HG02981 (cell line): ENCODE measurements around the gene WWOX.

Experiments
- ATAC-seq: cut with Tn5 transposase; IDR thresholded peaks from one replicate; pipeline ENCODE4 v1.9.1; 2021; ENCODE audit warnings: mild to moderate bottlenecking, moderate library complexity; ENCODE audit not compliant: unreplicated experiment

WWOX gene

GRCh38 chr16:79066561-79066960 is 967.1 kb downstream of the WWOX start:
- no peak for ATAC-seq

- ATAC-seq = no peak
These were observed 968.1 kb downstream of the WWOX start for GRCh38 chr16:79067600-79067999.

DNA sequence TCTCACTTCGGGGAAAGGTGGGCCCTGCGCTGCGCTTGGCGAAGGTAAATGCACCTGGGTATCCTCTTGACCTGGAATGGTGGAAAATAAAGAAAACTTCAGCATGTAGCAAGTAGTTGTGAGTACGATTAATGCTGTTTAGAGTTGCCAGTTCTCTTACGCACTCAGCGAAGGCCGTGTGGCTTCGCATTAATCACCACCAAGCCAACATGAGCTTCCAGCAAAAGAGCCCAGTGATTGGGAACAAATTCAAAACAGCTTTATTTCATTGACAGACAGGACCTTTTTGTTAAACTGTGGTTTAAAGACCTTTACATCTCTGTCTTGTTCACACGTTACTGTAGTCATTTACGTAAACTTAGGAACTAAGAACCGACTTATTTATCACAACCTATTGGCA is 969.7 kb downstream of the WWOX start:
- ATAC-seq = no peak

- no peak for ATAC-seq
These were observed 970.2 kb downstream of the WWOX start for GRCh38 chr16:79069633-79070032.

DNA sequence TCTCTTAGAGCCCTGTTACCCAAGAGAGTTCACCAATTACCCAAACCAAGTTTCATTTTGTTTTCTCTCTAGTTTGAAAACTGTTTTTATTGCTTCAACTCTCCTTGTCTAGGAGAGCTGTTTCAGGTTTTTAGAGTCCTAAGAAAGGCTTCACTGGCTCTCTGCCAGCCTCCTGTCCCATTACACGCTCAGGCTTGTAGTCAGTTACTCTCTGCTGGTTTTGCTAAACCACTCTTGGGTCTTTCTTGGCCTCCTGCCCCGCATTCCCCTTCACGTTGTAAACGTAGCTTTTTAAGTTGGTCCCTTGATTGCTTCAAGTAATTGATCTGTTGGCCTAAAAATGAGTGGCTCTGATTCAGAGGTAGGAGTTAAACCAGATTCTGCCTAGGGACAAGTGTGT is 972.0 kb downstream of the WWOX start:
- ATAC-seq = no peak

DNA sequence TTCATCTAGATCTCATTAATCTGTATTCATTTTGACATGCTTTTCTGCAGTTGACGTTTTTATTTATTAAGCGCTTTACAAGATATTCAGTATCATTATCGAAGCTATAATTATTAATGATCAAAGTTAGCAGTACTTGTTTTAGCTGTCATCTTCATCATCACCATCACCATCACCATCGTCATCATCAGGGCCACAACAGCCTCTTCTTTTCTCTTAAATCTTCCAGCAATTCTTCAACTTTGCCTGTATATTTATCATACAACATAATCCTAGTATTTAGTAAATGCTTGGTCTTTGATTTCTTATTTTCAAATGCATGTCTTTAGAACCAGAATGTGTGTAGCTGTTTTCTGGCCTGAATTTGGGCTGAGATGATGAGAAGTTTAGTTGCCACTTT is 973.1 kb downstream of the WWOX start:
- ATAC-seq = no peak

- no peak for ATAC-seq
These were observed 974.1 kb downstream of the WWOX start for GRCh38 chr16:79073566-79073965.

DNA sequence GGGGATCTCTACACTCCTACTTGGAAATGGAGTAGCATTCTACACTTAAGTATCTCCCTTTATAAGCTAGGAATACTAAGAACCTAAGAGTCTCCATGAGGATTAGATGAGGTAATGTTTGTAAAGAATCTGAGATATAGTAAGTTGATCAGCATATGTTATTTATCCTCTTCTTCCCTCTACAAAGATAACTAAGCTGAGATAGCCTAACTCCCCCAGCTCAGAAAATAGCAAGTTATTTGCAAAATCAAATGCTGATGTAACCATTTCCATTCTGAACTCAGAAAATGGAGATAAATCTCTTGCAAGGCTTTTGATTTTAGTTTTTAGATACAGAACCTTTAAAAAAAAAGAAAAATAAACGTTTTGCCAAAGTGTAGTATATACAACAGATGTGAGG is 975.1 kb downstream of the WWOX start:
- ATAC-seq = no peak

DNA sequence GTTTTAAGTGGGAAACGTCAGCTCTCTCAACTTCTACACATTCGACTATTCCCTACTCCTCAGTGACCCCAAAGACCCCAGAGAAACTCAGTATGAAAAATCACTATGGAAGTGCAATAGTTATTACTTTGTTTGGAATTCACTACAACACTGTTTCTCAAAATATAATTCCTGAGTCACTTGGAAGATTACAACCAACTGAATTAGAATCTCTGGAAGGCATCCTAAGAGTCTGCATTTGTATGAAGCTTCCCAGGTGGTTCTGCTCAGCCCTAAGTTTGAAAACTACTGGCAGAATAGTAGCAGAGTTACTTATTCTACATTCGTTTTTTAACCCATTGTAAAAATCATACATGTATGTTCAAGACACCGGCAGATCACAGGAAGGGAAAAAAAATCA is 975.5 kb downstream of the WWOX start:
- ATAC-seq = no peak

GRCh38 chr16:79076047-79076767 is 976.8 kb downstream of the WWOX start:
- ATAC-seq = no peak

DNA sequence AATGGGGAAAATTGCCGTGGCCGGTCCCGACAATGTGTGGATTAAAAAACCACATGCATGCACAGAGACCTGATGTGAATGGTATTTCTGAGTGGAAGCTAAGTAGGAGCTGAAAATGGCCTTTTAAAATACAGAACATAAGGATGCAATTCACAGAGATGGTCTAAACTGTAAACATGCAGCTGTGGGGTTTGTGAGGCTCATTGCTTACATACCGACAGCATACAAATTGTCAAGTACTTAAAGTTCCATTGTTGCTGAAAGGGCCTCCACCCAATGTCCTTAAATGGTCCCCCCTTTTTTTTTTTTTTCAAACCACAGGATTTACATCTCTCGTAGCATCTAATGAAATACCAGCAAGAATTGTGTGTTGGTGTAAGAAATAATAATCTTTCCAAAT is 977.9 kb downstream of the WWOX start:
- no peak for ATAC-seq

GRCh38 chr16:79079656-79080420 is 980.4 kb downstream of the WWOX start:
- ATAC-seq = no peak

- no peak for ATAC-seq
These were observed 982.0 kb downstream of the WWOX start for GRCh38 chr16:79081297-79082066.

DNA sequence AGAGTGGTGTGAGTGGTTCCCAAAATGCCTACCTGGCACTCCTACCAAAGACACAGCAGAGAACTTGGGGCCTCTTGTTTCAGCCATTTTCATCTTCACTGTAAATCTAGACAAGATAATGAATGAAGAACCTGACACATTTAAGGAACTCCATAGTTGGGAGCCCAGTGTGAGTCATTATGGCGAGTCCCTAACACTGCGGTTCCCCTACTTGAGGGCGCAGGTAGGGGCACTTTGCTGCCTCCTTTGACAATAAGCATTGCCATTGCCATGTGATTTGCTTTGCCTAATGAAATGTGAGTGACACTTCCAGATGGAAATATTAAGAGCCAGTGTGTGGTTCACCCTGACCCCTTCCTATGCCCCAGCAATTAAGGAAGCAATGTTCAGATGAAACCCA is 983.5 kb downstream of the WWOX start:
- ATAC-seq = no peak

GRCh38 chr16:79083508-79084299 is 984.2 kb downstream of the WWOX start:
- ATAC-seq = no peak

- no peak for ATAC-seq
These were observed 989.5 kb downstream of the WWOX start for GRCh38 chr16:79088971-79089370.

GRCh38 chr16:79089735-79090284 is 990.4 kb downstream of the WWOX start:
- peak; percentile 53 for ATAC-seq

- no peak for ATAC-seq
These were observed 991.5 kb downstream of the WWOX start for GRCh38 chr16:79090966-79091365.

DNA sequence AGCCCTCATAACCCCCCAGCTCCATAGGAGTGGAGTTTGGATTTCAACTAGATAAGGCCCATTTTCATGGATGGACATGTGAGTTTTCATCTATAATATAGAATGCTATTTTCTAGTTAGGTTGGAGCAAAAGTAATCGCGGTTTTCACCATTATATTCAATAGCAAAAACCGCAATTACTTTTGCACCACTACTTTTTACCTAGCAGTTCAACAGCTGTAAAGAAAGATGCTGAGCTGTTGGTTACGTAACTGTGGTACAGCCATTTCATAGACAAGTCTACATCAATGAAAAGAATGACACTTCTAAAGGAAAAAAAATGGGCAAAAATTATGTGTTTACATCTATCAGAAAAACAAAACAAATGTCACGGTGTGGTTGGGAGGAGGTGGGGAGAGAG is 993.4 kb downstream of the WWOX start:
- no peak for ATAC-seq

- no peak for ATAC-seq
These were observed 994.1 kb downstream of the WWOX start for GRCh38 chr16:79093554-79093967.

DNA sequence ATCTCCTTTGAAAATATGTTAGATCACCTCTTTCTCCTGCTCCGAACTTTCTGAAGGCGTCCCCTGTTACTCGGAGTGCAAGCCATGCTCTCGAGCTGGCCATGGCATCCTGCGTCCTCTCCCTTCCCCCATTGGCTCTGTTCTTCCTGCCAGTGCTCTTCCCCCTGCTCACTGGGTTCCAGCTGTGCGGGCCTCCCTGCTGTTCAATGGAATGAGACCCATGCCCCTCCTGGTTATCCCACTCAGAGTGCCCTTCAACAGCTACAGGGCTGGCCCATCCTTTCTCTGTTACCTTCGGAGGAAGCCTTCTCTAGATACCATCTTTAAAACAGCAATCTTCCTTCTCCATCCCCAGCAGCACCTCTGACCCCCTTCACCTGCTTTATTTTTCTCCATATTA is 996.8 kb downstream of the WWOX start:
- ATAC-seq = no peak
